MM.1S (cell line): ENCODE measurements around the gene CPB2.

Experiments used
- DNase-seq: peaks from one replicate; pipeline ENCODE4 v3.0.0-alpha.2; 2015
- H2AFZ ChIP-seq: fragments of 300-600 bp; sonication (generic); 2 replicates; pipeline ENCODE4 v1.6.0; 2016; ENCODE audit warnings: antibody characterized with exemption, low read length
- H3F3A ChIP-seq: fragments of 300-600 bp; sonication (generic); 2 replicates; pipeline ENCODE4 v1.6.1; 2016; ENCODE audit warnings: mild to moderate bottlenecking, antibody characterized with exemption, low read length, moderate library complexity, mixed read lengths; ENCODE audit not compliant: insufficient read depth
- H3K27ac ChIP-seq: fragments of 300-600 bp; sonication (generic); 2 replicates; pipeline ENCODE4 v1.5.1; 2016; ENCODE audit warnings: mild to moderate bottlenecking, low read length
- H3K27me3 ChIP-seq: fragments of 300-600 bp; sonication (generic); replicated peaks from 2 replicates; pipeline ENCODE4 v1.6.0; 2016; ENCODE audit warnings: low read length; ENCODE audit not compliant: insufficient read depth
- H3K36me3 ChIP-seq: fragments of 300-600 bp; sonication (generic); replicated peaks from 2 replicates; pipeline ENCODE4 v1.6.1; 2016; ENCODE audit warnings: mild to moderate bottlenecking, low read length, mixed read lengths; ENCODE audit not compliant: insufficient read depth
- H3K4me1 ChIP-seq: fragments of 300-600 bp; sonication (generic); 2 replicates; pipeline ENCODE4 v1.6.1; 2016; ENCODE audit warnings: low read length, mixed read lengths
- H3K4me2 ChIP-seq: fragments of 300-600 bp; sonication (generic); 2 replicates; pipeline ENCODE4 v1.6.0; 2016; ENCODE audit warnings: low read depth, low read length
- H3K4me3 ChIP-seq: fragments of 300-600 bp; sonication (generic); 2 replicates; pipeline ENCODE4 v1.5.1; 2016; ENCODE audit warnings: low read length, mixed read lengths
- H3K79me2 ChIP-seq: fragments of 300-600 bp; sonication (generic); 2 replicates; pipeline ENCODE4 v1.6.1; 2016; ENCODE audit warnings: mixed run types, low read length, mixed read lengths
- H3K9ac ChIP-seq: fragments of 300-600 bp; sonication (generic); 2 replicates; pipeline ENCODE4 v1.6.1; 2016; ENCODE audit warnings: low read length, mixed read lengths
- H3K9me2 ChIP-seq: fragments of 300-600 bp; sonication (generic); replicated peaks from 2 replicates; pipeline ENCODE4 v1.6.1; 2016; ENCODE audit warnings: mild to moderate bottlenecking, low read length, mixed read lengths; ENCODE audit not compliant: insufficient read depth
- H3K9me3 ChIP-seq: fragments of 300-600 bp; sonication (generic); replicated peaks from 2 replicates; pipeline ENCODE4 v1.6.1; 2016; ENCODE audit warnings: mild to moderate bottlenecking, low read length, mixed read lengths; ENCODE audit not compliant: insufficient read depth
- H4K20me1 ChIP-seq: fragments of 300-600 bp; sonication (generic); 2 replicates; pipeline ENCODE4 v1.6.1; 2016; ENCODE audit warnings: mild to moderate bottlenecking, low read length, moderate library complexity, mixed read lengths; ENCODE audit not compliant: insufficient read depth
- CTCF ChIP-seq: fragments of 300-600 bp; sonication (generic); IDR thresholded peaks from 2 replicates; pipeline ENCODE4 v1.5.1; 2016; ENCODE audit warnings: antibody characterized with exemption, low read length, mixed read lengths
- EZH2 ChIP-seq: fragments of 300-600 bp; sonication (generic); optimal IDR thresholded peaks from 2 replicates; pipeline ENCODE3; 2017; ENCODE audit warnings: low read depth, mild to moderate bottlenecking, antibody characterized with exemption, low read length, mixed read lengths
- EZH2phosphoT487 ChIP-seq: fragments of 300-600 bp; sonication (generic); IDR thresholded peaks from 2 replicates; pipeline ENCODE4 v1.6.1; 2018; ENCODE audit warnings: antibody characterized with exemption, low read length

Gene CPB2

GRCh38 chr13:46116653-46117502 is 12.0 kb upstream of the CPB2 start:
- Histone ChIP-seq H3F3A (no peaks in the 10 kb centered on the region), H3K4me1 (no peaks in the 10 kb centered on the region), H4K20me1 (no peaks in the 10 kb centered on the region), H3K36me3 (no peaks in the 10 kb centered on the region), H3K9me3 (no peaks in the 10 kb centered on the region), H3K4me3 (no peak overlapping the region), H3K27me3 (no peaks in the 10 kb centered on the region), H3K4me2 (no peak overlapping the region), H2AFZ (no peak overlapping the region), H3K27ac (no peak overlapping the region), H3K9ac (no peak overlapping the region), H3K9me2 (no peaks in the 10 kb centered on the region), H3K79me2 (no peaks in the 10 kb centered on the region)
- TF ChIP-seq EZH2phosphoT487 = no peak
- no peak for TF ChIP-seq CTCF
- TF ChIP-seq EZH2 = no peak
- no peak for DNase-seq

- no peaks in the 10 kb centered on the region for H3F3A ChIP-seq
- H3K9me3 ChIP-seq = no peaks in the 10 kb centered on the region
- H4K20me1 ChIP-seq = no peaks in the 10 kb centered on the region
- H3K27ac ChIP-seq = no peak overlapping the region
- TF ChIP-seq EZH2 (no peak), EZH2phosphoT487 (no peak), CTCF (no peak)
- H3K9ac ChIP-seq = no peak overlapping the region
- H3K27me3 ChIP-seq = no peaks in the 10 kb centered on the region
- H3K79me2 ChIP-seq = no peaks in the 10 kb centered on the region
- H3K4me1 ChIP-seq = no peaks in the 10 kb centered on the region
- H3K9me2 ChIP-seq = no peaks in the 10 kb centered on the region
- no peak overlapping the region for H2AFZ ChIP-seq
- no peak overlapping the region for H3K4me3 ChIP-seq
- H3K36me3 ChIP-seq = no peaks in the 10 kb centered on the region
- H3K4me2 ChIP-seq = no peak overlapping the region
- no peak for DNase-seq
These were observed 9.8 kb upstream of the CPB2 start for GRCh38 chr13:46114613-46115012.

GRCh38 chr13:46113596-46113995 is 8.8 kb upstream of the CPB2 start:
- Histone ChIP-seq H2AFZ (no peak overlapping the region), H3K36me3 (no peaks in the 10 kb centered on the region), H3K9ac (no peak overlapping the region), H3K4me3 (no peak overlapping the region), H3K4me2 (no peak overlapping the region), H3F3A (no peaks in the 10 kb centered on the region), H3K4me1 (no peaks in the 10 kb centered on the region), H3K27ac (no peak overlapping the region), H4K20me1 (no peaks in the 10 kb centered on the region), H3K79me2 (no peaks in the 10 kb centered on the region), H3K9me2 (no peaks in the 10 kb centered on the region), H3K9me3 (no peaks in the 10 kb centered on the region), H3K27me3 (no peaks in the 10 kb centered on the region)
- no peak for DNase-seq
- TF ChIP-seq CTCF = no peak
- TF ChIP-seq EZH2 = no peak
- TF ChIP-seq EZH2phosphoT487 = no peak
